Measurements from ENCODE around the gene PSMD6. TPM values are rescaled to one million over a fixed set of nuclear protein-coding genes. Genes with fewer than 3 reads are reported as not detected.

The PSMD6 gene
- total and polyA plus RNA-seq, 12 donors: 39.0 to 103 (median 86.3) TPM

DNA sequence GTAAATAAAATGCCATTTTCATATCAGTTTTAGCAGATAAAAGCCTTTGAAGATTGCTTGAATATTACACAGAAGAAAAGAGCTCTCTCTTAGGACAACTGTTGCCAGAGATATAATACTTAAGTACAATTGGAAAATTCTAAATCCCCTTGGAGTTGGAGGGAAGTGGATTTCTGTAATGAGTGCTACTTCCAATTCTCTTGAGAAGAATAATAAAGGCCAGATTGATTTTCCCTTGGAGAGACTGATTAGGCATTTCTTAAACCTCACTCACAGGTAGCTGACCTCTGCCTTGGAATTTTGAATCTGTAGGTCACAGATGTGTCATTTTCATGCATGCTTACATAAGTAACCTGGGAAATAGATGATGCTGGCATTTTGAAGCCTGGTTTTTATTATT is 29.8 kb upstream of the PSMD6 start:
- intact Hi-C loops (cut with DNase I): no loop called here
- ATAC-seq: no peak
- no peaks in the 10 kb centered on the region for H3K36me3 ChIP-seq
- peaks cover 0 to 19% (median 0%) of the 10 kb centered on the region in 9 donors for H3K4me1 ChIP-seq
- peaks cover 0 to 2% (median 0%) of the 10 kb centered on the region in 11 donors for H3K9me3 ChIP-seq
- H3K27ac ChIP-seq: no peak overlapping the region
- DNase-seq: no peak
- no peaks in the 10 kb centered on the region for H3K27me3 ChIP-seq
- H3K4me3 ChIP-seq: no peak overlapping the region
- TF ChIP-seq, protein P1, sequence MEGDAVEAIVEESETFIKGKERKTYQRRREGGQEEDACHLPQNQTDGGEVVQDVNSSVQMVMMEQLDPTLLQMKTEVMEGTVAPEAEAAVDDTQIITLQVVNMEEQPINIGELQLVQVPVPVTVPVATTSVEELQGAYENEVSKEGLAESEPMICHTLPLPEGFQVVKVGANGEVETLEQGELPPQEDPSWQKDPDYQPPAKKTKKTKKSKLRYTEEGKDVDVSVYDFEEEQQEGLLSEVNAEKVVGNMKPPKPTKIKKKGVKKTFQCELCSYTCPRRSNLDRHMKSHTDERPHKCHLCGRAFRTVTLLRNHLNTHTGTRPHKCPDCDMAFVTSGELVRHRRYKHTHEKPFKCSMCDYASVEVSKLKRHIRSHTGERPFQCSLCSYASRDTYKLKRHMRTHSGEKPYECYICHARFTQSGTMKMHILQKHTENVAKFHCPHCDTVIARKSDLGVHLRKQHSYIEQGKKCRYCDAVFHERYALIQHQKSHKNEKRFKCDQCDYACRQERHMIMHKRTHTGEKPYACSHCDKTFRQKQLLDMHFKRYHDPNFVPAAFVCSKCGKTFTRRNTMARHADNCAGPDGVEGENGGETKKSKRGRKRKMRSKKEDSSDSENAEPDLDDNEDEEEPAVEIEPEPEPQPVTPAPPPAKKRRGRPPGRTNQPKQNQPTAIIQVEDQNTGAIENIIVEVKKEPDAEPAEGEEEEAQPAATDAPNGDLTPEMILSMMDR (IDR thresholded peaks at IDR 0.05): no peak

DNA sequence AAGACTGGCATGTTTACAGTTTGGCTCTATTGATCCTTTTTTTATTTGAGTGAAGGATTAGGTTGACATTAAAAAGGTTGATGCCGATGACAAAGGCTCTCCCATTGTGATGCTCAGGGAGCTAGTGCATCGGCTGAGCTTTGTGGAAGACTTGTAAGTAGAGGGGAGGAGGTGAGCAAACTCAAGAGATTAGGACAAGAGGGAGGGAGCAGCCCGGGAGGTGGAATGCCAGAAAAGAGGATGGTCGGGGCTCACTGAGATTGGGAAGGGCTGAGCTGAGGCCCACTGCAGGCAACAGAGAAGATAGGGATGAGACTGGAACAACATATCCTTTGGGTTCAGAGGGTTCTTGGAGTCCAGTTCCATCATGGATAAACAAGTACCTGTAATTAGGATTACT is 26.5 kb upstream of the PSMD6 start:
- Histone ChIP-seq H3K4me1 (peaks cover 0 to 16% (median 0%) of the 10 kb centered on the region in 9 donors), H3K4me3 (no peak overlapping the region), H3K9me3 (no peaks in the 10 kb centered on the region), H3K27me3 (no peaks in the 10 kb centered on the region), H3K27ac (no peak overlapping the region), H3K36me3 (no peaks in the 10 kb centered on the region)
- DNase-seq (no peak), ATAC-seq (no peak)
- TF ChIP-seq, protein P1 (IDR thresholded peaks at IDR 0.05): no peak
- 65 to 72% methylated on average over 4 of the region's 4 CpGs for WGBS, 2 donors
- intact Hi-C loops (cut with DNase I): no loop called here

DNA sequence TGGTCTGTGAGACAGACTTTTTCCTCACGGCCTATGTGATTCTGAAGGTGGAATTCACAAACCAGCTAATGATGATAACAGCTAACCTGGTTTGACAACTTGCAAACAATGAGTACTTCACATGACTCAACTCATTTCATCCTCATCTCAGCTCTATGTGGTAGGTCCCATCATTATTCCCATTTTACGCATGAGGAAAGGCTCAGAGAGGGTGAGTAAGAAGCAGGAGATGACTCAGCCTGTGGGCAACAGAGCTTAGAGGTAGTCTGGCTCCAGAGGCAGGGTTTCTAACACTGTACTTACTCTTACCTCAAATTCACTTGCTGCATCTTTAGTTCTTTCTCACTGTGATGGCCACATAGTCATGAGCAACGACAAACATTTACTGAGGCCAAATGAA is 25.8 kb upstream of the PSMD6 start:
- no peaks in the 10 kb centered on the region for H3K36me3 ChIP-seq
- TF ChIP-seq, protein P1 (IDR thresholded peaks at IDR 0.05): no peak
- no peak for DNase-seq
- no peak overlapping the region for H3K4me3 ChIP-seq
- ATAC-seq: no peak
- intact Hi-C loops (cut with DNase I): no loop called here
- H3K27ac ChIP-seq: no peak overlapping the region
- no peaks in the 10 kb centered on the region for H3K9me3 ChIP-seq
- peaks cover 0 to 12% (median 0%) of the 10 kb centered on the region in 9 donors for H3K4me1 ChIP-seq
- 82 to 85% methylated on average over 3 of the region's 3 CpGs for WGBS, 2 donors
- no peaks in the 10 kb centered on the region for H3K27me3 ChIP-seq

DNA sequence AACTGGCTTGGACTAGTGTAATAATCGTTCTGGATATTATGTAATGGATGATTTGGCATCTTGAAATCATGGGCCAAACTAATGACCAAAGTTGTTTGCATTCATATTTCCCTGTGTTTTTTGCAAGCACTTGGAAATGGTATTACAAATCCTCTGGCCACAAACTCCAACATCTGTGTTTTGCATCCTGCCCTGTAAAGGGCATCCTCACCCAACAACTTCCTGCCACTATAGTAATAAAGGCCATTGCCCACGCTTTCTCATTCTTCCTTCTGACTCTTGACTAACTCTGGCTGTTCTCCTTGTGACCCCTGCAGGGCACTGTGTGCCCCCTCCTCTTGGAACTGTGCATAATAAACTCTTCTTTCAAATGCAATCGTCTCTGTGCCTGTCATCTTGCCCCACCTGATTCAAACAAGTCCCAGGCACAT is 25.4 kb upstream of the PSMD6 start:
- no peaks in the 10 kb centered on the region for H3K36me3 ChIP-seq
- H3K4me3 ChIP-seq: no peak overlapping the region
- peaks cover 0 to 4% (median 0%) of the 10 kb centered on the region in 7 donors for H3K27me3 ChIP-seq
- intact Hi-C loops (cut with DNase I): no loop called here
- H3K9me3 ChIP-seq: no peaks in the 10 kb centered on the region
- DNase-seq (no peak), ATAC-seq (no peak)
- H3K27ac ChIP-seq: no peak overlapping the region
- TF ChIP-seq, protein P1 (IDR thresholded peaks at IDR 0.05): no peak
- 44 to 62% methylated on average over 3 of the region's 3 CpGs for WGBS, 2 donors
- peaks cover 0 to 12% (median 0%) of the 10 kb centered on the region in 9 donors for H3K4me1 ChIP-seq
